ENCODE data around the gene SPTBN2. TPM values are rescaled to one million over a fixed set of nuclear protein-coding genes. Genes with fewer than 3 reads are reported as not detected.

SPTBN2 gene
- total and polyA plus RNA-seq, 4 donors: 4.7 to 16.1 (median 11.3) TPM

- ATAC-seq (ENCODE audit: insufficient read depth, low FRiP score) (no peak), DNase-seq (no peak)
- no peak overlapping the region for H3K27ac ChIP-seq (ENCODE audit: low read depth in 1 of 2, low read length in 1 of 2)
- H3K36me3 ChIP-seq (ENCODE audit: control insufficient read depth in 4 of 4, insufficient read depth in 4 of 4, low read length in 4 of 4): no peaks in the 10 kb centered on the region
- H3K9me3 ChIP-seq (ENCODE audit: control insufficient read depth in 4 of 4, insufficient read depth in 3 of 4, low read length in 3 of 4): no peaks in the 10 kb centered on the region
- no peaks in the 10 kb centered on the region for H3K4me1 ChIP-seq (ENCODE audit: control insufficient read depth in 5 of 5, insufficient read depth in 5 of 5, low read length in 5 of 5)
- 94% methylated on average over 9 of the region's 9 CpGs for WGBS, 2 donors
- no peak for TF ChIP-seq CTCF (IDR thresholded peaks at IDR 0.05; ENCODE audit: control extremely low read depth, extremely low read depth)
- H3K4me3 ChIP-seq: no peak overlapping the region
- H3K27me3 ChIP-seq (ENCODE audit: control insufficient read depth in 3 of 3, insufficient read depth in 3 of 3, low read length in 2 of 3): no peaks in the 10 kb centered on the region
- H3K9ac ChIP-seq (ENCODE audit: insufficient read depth in 1 of 2, low read length in 2 of 2): no peak overlapping the region
These were observed 22.0 kb downstream of the SPTBN2 start for GRCh38 chr11:66706989-66707388.

GRCh38 chr11:66705587-66706335 is 23.3 kb downstream of the SPTBN2 start:
- DNase-seq (no peak), ATAC-seq (ENCODE audit: insufficient read depth, low FRiP score) (no peak)
- Histone ChIP-seq H3K36me3 (ENCODE audit: control insufficient read depth in 4 of 4, insufficient read depth in 4 of 4, low read length in 4 of 4) (no peaks in the 10 kb centered on the region), H3K27me3 (ENCODE audit: control insufficient read depth in 3 of 3, insufficient read depth in 3 of 3, low read length in 2 of 3) (no peaks in the 10 kb centered on the region), H3K9ac (ENCODE audit: insufficient read depth in 1 of 2, low read length in 2 of 2) (no peak overlapping the region), H3K9me3 (ENCODE audit: control insufficient read depth in 4 of 4, insufficient read depth in 3 of 4, low read length in 3 of 4) (no peaks in the 10 kb centered on the region), H3K4me1 (ENCODE audit: control insufficient read depth in 5 of 5, insufficient read depth in 5 of 5, low read length in 5 of 5) (no peaks in the 10 kb centered on the region), H3K27ac (ENCODE audit: low read depth in 1 of 2, low read length in 1 of 2) (no peak overlapping the region), H3K4me3 (no peak overlapping the region)
- no peak for TF ChIP-seq CTCF (IDR thresholded peaks at IDR 0.05; ENCODE audit: control extremely low read depth, extremely low read depth)
- 93 to 94% methylated on average over 26 of the region's 26 CpGs for WGBS, 2 donors

GRCh38 chr11:66704659-66705360 is 24.2 kb downstream of the SPTBN2 start:
- no peak for TF ChIP-seq CTCF (IDR thresholded peaks at IDR 0.05; ENCODE audit: control extremely low read depth, extremely low read depth)
- Histone ChIP-seq H3K27ac (ENCODE audit: low read depth in 1 of 2, low read length in 1 of 2) (no peak overlapping the region), H3K9me3 (ENCODE audit: control insufficient read depth in 4 of 4, insufficient read depth in 3 of 4, low read length in 3 of 4) (peaks cover 0 to 2% (median 0%) of the 10 kb centered on the region in 4 donors), H3K27me3 (ENCODE audit: control insufficient read depth in 3 of 3, insufficient read depth in 3 of 3, low read length in 2 of 3) (no peaks in the 10 kb centered on the region), H3K4me3 (no peak overlapping the region), H3K4me1 (ENCODE audit: control insufficient read depth in 5 of 5, insufficient read depth in 5 of 5, low read length in 5 of 5) (no peaks in the 10 kb centered on the region), H3K36me3 (ENCODE audit: control insufficient read depth in 4 of 4, insufficient read depth in 4 of 4, low read length in 4 of 4) (no peaks in the 10 kb centered on the region), H3K9ac (ENCODE audit: insufficient read depth in 1 of 2, low read length in 2 of 2) (no peak overlapping the region)
- DNase-seq (no peak), ATAC-seq (ENCODE audit: insufficient read depth, low FRiP score) (no peak)
- WGBS, 2 donors: 95 to 96% methylated on average over 40 to 46 of the region's 46 CpGs

All from lung (tissue), 12 donors.